ENCODE measurements around the gene NT5DC3. TPM values are rescaled to one million over a fixed set of nuclear protein-coding genes. Genes with fewer than 3 reads are reported as not detected.

Gene NT5DC3
- total RNA-seq, 1 experiment from 2014 or later, result 19.7 TPM

DNA sequence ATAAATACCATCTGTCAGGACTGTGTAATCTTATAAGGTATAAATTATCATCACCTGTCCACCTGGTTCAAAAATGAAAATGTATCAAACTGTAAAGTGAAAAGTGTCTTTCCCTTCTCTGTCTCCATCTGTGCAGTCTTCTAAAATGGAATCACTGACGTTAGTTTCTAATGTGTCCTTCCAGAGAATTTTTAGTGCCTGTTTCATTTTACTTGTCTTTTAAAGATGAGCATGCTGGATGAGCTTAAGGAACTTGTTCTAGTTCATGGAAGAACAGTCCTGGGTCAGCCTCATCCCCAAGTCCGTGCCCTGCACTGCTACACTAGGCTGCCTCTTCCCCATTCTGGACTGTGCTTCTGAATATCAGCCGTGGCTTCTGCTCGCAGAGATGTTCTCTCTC, 5.4 kb upstream of the NT5DC3 start:
- H3K27ac ChIP-seq (ENCODE audit: low read depth, low read length, poor library complexity, severe bottlenecking), result no peak overlapping the region
- DNase-seq (ENCODE audit: low spot score), result no peak
- no TSS peak for BruUV-seq (replicated peaks)
- CTCF ChIA-PET, result no interaction called here
- no peaks in the 10 kb centered on the region for H3K36me3 ChIP-seq (ENCODE audit: insufficient read depth, low read length, poor library complexity, severe bottlenecking)
- POLR2A ChIA-PET (ENCODE audit: low non-redundant PET), result no interaction called here
- TF ChIP-seq, protein P1, sequence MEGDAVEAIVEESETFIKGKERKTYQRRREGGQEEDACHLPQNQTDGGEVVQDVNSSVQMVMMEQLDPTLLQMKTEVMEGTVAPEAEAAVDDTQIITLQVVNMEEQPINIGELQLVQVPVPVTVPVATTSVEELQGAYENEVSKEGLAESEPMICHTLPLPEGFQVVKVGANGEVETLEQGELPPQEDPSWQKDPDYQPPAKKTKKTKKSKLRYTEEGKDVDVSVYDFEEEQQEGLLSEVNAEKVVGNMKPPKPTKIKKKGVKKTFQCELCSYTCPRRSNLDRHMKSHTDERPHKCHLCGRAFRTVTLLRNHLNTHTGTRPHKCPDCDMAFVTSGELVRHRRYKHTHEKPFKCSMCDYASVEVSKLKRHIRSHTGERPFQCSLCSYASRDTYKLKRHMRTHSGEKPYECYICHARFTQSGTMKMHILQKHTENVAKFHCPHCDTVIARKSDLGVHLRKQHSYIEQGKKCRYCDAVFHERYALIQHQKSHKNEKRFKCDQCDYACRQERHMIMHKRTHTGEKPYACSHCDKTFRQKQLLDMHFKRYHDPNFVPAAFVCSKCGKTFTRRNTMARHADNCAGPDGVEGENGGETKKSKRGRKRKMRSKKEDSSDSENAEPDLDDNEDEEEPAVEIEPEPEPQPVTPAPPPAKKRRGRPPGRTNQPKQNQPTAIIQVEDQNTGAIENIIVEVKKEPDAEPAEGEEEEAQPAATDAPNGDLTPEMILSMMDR (conservative IDR thresholded peaks at IDR 0.05; ENCODE audit: low read depth, low read length), result no peak
- TF ChIP-seq EZH2 (IDR thresholded peaks at IDR 0.05; ENCODE audit: borderline replicate concordance, low read depth, low read length, poor library complexity, severe bottlenecking), result no peak
- no peak overlapping the region for H3K4me3 ChIP-seq (ENCODE audit: low read depth, low read length, poor library complexity, severe bottlenecking)
- intact Hi-C loops (cut with micrococcal nuclease; ENCODE audit: unreplicated experiment), result no loop called here
- no peaks in the 10 kb centered on the region for H3K27me3 ChIP-seq (replicated peaks; ENCODE audit: insufficient read depth, low read depth, low read length, poor library complexity)
- H3K9me3 ChIP-seq (ENCODE audit: low read depth, low read length, poor library complexity, severe bottlenecking), result no peaks in the 10 kb centered on the region
- no peaks in the 10 kb centered on the region for H3K4me1 ChIP-seq (ENCODE audit: insufficient read depth, low read length, poor library complexity, severe bottlenecking)

DNA sequence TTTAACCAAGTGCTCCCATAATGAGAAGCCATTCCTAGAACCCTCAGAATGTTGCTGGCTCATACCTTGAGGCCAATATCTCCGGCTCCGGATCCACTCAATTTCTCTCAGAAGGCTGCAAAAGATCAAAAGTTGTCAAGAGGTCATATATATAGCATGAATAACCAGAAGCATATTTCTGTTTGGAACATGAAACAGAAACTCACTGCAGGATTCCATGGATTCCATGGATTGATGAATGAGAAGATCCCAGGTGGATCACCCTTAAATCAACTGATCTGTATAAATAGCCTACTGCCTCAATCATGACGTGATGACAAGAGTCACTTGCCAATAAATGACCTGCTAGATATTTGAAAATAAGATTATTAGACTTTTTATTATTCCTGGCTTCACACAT, 3.3 kb upstream of the NT5DC3 start:
- intact Hi-C loops (cut with micrococcal nuclease; ENCODE audit: unreplicated experiment), result no loop called here
- Histone ChIP-seq H3K4me3 (ENCODE audit: low read depth, low read length, poor library complexity, severe bottlenecking) (no peak overlapping the region), H3K27me3 (replicated peaks; ENCODE audit: insufficient read depth, low read depth, low read length, poor library complexity) (no peaks in the 10 kb centered on the region), H3K27ac (ENCODE audit: low read depth, low read length, poor library complexity, severe bottlenecking) (no peak overlapping the region), H3K4me1 (ENCODE audit: insufficient read depth, low read length, poor library complexity, severe bottlenecking) (peaks cover 5% of the 10 kb centered on the region), H3K9me3 (ENCODE audit: low read depth, low read length, poor library complexity, severe bottlenecking) (no peaks in the 10 kb centered on the region), H3K36me3 (ENCODE audit: insufficient read depth, low read length, poor library complexity, severe bottlenecking) (no peaks in the 10 kb centered on the region)
- TF ChIP-seq EZH2 (IDR thresholded peaks at IDR 0.05; ENCODE audit: borderline replicate concordance, low read depth, low read length, poor library complexity, severe bottlenecking), result no peak
- TF ChIP-seq, protein P1 (conservative IDR thresholded peaks at IDR 0.05; ENCODE audit: low read depth, low read length), result no peak
- ChIA-PET CTCF (no interaction called here), POLR2A (ENCODE audit: low non-redundant PET) (no interaction called here)
- no peak for DNase-seq (ENCODE audit: low spot score)
- no TSS peak for BruUV-seq (replicated peaks)

DNA sequence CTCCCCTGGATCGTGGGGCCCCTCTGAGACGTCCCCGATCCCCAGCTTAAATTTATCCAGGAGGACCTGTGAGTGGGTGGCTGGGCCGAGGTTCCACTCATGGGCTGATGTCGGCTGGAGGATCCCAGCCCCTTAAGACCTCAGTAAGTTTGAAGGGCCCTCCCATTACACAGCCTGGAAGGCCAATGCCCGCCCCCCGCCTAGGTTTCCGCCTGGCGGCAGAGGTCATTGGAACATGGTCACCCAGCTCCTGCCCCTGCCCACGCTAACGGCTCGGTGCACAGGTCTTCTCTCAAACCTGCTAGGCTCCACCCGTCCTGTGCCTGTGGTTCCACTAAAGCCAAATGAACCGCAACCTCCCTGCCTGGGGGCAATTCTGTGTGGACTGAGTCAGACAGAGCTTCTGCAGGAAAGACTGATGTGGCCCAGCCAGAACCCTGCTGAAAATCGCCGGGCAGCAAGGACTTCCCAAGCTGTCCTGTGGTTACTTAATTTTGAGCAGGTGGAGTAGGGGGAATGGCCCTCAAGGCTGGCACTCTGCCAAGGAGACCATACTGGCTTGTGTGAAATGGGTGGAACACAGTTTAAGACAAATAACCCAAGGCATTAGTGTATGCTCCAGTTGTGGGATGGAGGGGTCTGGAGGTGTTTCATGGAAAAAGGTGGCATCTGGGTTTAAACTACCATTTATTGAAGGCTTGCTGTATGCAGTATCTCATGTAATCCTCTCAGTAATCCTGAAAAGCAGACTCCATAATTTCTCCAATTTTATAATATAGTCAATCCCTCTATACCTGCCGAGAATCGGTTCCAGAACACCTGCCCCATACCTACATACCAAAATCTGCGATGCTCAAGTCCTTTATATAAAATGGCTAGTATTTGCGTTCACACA, 903 bp upstream of the NT5DC3 start:
- ChIA-PET CTCF (no interaction called here), POLR2A (ENCODE audit: low non-redundant PET) (no interaction called here)
- no peaks in the 10 kb centered on the region for H3K36me3 ChIP-seq (ENCODE audit: insufficient read depth, low read length, poor library complexity, severe bottlenecking)
- no peak overlapping the region for H3K27ac ChIP-seq (ENCODE audit: low read depth, low read length, poor library complexity, severe bottlenecking)
- peaks cover 5% of the 10 kb centered on the region for H3K4me1 ChIP-seq (ENCODE audit: insufficient read depth, low read length, poor library complexity, severe bottlenecking)
- no TSS peak for BruUV-seq (replicated peaks)
- no peaks in the 10 kb centered on the region for H3K9me3 ChIP-seq (ENCODE audit: low read depth, low read length, poor library complexity, severe bottlenecking)
- no peak for TF ChIP-seq EZH2 (IDR thresholded peaks at IDR 0.05; ENCODE audit: borderline replicate concordance, low read depth, low read length, poor library complexity, severe bottlenecking)
- TF ChIP-seq, protein P1 (conservative IDR thresholded peaks at IDR 0.05; ENCODE audit: low read depth, low read length), result no peak
- intact Hi-C loops (cut with micrococcal nuclease; ENCODE audit: unreplicated experiment), result no loop called here
- no peaks in the 10 kb centered on the region for H3K27me3 ChIP-seq (replicated peaks; ENCODE audit: insufficient read depth, low read depth, low read length, poor library complexity)
- peak overlapping the region; percentile 82 for H3K4me3 ChIP-seq (ENCODE audit: low read depth, low read length, poor library complexity, severe bottlenecking)
- no peak for DNase-seq (ENCODE audit: low spot score)

All from A673 (cell line).